ENCODE measurements around the gene RC3H2. TPM values are rescaled to one million over a fixed set of nuclear protein-coding genes. Genes with fewer than 3 reads are reported as not detected.

The RC3H2 gene
- total and polyA plus RNA-seq, 10 of the 15 experiments (the other 5 are each of a cell fraction or from before 2014, with no cell fraction given), result 7.2 to 25.5 (median 16.1) TPM

- H3K4me3 ChIP-seq, result no peak overlapping the region
- H2AFZ ChIP-seq (ENCODE audit: control insufficient read depth, low read depth, low read length), result no peak overlapping the region
- TF ChIP-seq, protein P1, sequence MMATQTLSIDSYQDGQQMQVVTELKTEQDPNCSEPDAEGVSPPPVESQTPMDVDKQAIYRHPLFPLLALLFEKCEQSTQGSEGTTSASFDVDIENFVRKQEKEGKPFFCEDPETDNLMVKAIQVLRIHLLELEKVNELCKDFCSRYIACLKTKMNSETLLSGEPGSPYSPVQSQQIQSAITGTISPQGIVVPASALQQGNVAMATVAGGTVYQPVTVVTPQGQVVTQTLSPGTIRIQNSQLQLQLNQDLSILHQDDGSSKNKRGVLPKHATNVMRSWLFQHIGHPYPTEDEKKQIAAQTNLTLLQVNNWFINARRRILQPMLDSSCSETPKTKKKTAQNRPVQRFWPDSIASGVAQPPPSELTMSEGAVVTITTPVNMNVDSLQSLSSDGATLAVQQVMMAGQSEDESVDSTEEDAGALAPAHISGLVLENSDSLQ (IDR thresholded peaks at IDR 0.05), result no peak
- TF ChIP-seq PAX5 (IDR thresholded peaks at IDR 0.05; ENCODE audit: borderline replicate concordance, low read depth, low read length) (no peak), STAT3 (IDR thresholded peaks at IDR 0.05; ENCODE audit: low read depth, low read length) (no peak), RCOR1 (conservative IDR thresholded peaks at IDR 0.05; ENCODE audit: low read depth, low read length) (no peak), FOXK2 (IDR thresholded peaks at IDR 0.05) (no peak), FOXM1 (IDR thresholded peaks at IDR 0.05; ENCODE audit: low read depth, low read length) (no peak), ZNF217 (IDR thresholded peaks at IDR 0.05) (no peak)
- ChIA-PET RAD21 (ENCODE audit: unreplicated experiment) (no interaction called here), POLR2A (no interaction called here), SMC1A (ENCODE audit: uncharacterized antibody, unreplicated experiment) (interaction anchor here (0.7 to 1.1 kb wide), 2 partner anchors 10 to 13 kb away, joined by 3 read pairs; no protein-coding TSS in a partner anchor), CTCF (interaction anchor here (0.9 kb wide), 1 partner anchor 722 kb away, joined by 3 read pairs; no protein-coding TSS in a partner anchor)
- no TSS peak for BruUV-seq (replicated peaks)
- no peaks in the 10 kb centered on the region for H3K4me1 ChIP-seq (ENCODE audit: control insufficient read depth, insufficient read depth, low read length)
- FAIRE-seq, result no peak
- DNase-seq (ENCODE audit: low read depth, low spot score), result no peak
- intact Hi-C loops (cut with micrococcal nuclease; ENCODE audit: unreplicated experiment), result no loop called here
- ATAC-seq, result peak; percentile 40; the same call in 2 of the 3 replicates
- no peak overlapping the region for H3K4me2 ChIP-seq (ENCODE audit: control insufficient read depth, insufficient read depth)
- no peaks in the 10 kb centered on the region for H3K9me3 ChIP-seq (replicated peaks; ENCODE audit: control insufficient read depth, insufficient read depth, low read length)
- in situ Hi-C loops (cut with MboI), result no loop called here
- no peak overlapping the region for H3K27ac ChIP-seq (ENCODE audit: control insufficient read depth, insufficient read depth)
- no peaks in the 10 kb centered on the region; the same call in 1 of the 2 replicates for H4K20me1 ChIP-seq (ENCODE audit: control insufficient read depth, insufficient read depth)
- H3K36me3 ChIP-seq (ENCODE audit: control insufficient read depth in 2 of 2, insufficient read depth in 2 of 2, low read length in 1 of 2), result peaks cover 11 to 25% of the 10 kb centered on the region in 2 experiments
- 47% methylated on average over 7 of the region's 7 CpGs for WGBS (ENCODE audit: insufficient coverage, insufficient replicate concordance, low lambda C conversion rate, missing lambda C conversion rate)
- H3K9ac ChIP-seq (ENCODE audit: control insufficient read depth, insufficient read depth, low read length), result no peak overlapping the region
- peaks cover 8% of the 10 kb centered on the region for H3K79me2 ChIP-seq (ENCODE audit: control insufficient read depth, insufficient read depth, low read length)
- H3K27me3 ChIP-seq (replicated peaks in 1 of 2; ENCODE audit: control insufficient read depth in 2 of 2, insufficient read depth in 2 of 2, low read length in 1 of 2), result no peaks in the 10 kb centered on the region
Observed at GRCh38 chr9:122821278-122821943, 83.7 kb downstream of the RC3H2 start.
